ENCODE data around the gene MYOG.

DNA sequence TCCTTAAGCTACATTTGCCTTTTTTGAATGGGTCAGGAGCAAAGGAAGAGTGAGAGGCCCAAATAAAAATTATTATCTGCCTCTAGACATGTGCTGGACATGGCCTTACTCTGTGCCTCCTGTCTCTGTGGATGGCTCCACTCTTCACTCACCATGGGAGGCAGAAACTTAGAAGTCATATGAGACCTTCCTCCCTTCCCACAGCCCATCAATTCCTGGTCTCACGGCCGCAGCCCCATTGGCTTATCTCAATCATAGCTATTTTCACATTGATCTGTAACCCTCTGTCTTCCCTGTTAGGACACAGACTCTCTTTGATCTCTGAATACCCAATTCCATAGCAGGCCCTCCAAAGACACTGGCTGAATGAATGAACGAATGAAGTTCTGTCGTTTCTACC lies 27.5 kb upstream of the MYOG start:
- TF ChIP-seq, protein P1, sequence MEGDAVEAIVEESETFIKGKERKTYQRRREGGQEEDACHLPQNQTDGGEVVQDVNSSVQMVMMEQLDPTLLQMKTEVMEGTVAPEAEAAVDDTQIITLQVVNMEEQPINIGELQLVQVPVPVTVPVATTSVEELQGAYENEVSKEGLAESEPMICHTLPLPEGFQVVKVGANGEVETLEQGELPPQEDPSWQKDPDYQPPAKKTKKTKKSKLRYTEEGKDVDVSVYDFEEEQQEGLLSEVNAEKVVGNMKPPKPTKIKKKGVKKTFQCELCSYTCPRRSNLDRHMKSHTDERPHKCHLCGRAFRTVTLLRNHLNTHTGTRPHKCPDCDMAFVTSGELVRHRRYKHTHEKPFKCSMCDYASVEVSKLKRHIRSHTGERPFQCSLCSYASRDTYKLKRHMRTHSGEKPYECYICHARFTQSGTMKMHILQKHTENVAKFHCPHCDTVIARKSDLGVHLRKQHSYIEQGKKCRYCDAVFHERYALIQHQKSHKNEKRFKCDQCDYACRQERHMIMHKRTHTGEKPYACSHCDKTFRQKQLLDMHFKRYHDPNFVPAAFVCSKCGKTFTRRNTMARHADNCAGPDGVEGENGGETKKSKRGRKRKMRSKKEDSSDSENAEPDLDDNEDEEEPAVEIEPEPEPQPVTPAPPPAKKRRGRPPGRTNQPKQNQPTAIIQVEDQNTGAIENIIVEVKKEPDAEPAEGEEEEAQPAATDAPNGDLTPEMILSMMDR (IDR thresholded peaks at IDR 0.05): no peak
- TF ChIP-seq POLR2A (IDR thresholded peaks at IDR 0.05) (no peak), POLR2AphosphoS5 (IDR thresholded peaks at IDR 0.05) (no peak)

Measured in prostate gland (tissue), 2 donors.